ENCODE data around the gene RASEF.

DNA sequence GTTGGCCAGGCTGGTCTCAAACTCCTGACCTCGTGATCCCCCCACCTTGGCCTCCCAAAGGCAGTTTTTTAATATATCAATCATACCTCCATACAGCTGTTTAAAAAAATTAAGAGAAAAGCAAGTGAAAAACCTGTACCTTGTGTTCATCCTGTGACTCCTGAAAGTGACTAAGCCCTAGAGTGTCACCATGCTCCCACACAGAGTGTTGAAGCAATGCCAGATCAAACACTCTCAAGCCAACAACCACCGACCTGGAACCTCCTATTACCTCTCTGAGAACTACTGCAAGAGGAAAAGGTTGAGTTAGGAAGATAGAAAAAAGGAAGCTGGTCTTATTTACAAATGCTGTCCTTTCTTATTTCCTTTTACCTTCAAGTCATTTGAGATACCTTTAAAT, 123.5 kb downstream of the RASEF start:
- TF ChIP-seq, protein P1, sequence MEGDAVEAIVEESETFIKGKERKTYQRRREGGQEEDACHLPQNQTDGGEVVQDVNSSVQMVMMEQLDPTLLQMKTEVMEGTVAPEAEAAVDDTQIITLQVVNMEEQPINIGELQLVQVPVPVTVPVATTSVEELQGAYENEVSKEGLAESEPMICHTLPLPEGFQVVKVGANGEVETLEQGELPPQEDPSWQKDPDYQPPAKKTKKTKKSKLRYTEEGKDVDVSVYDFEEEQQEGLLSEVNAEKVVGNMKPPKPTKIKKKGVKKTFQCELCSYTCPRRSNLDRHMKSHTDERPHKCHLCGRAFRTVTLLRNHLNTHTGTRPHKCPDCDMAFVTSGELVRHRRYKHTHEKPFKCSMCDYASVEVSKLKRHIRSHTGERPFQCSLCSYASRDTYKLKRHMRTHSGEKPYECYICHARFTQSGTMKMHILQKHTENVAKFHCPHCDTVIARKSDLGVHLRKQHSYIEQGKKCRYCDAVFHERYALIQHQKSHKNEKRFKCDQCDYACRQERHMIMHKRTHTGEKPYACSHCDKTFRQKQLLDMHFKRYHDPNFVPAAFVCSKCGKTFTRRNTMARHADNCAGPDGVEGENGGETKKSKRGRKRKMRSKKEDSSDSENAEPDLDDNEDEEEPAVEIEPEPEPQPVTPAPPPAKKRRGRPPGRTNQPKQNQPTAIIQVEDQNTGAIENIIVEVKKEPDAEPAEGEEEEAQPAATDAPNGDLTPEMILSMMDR (IDR thresholded peaks at IDR 0.05), result no peak
- TF ChIP-seq POLR2A (IDR thresholded peaks at IDR 0.05; ENCODE audit: low read depth), result no peak
